H9 (cell line): ENCODE results near the gene WDSUB1. TPM values are rescaled to one million over a fixed set of nuclear protein-coding genes. Genes with fewer than 3 reads are reported as not detected.

Experiments
- DNase-seq: peaks from one replicate; pipeline ENCODE4 v3.0.0-alpha.2; 2017
- H2AFZ ChIP-seq: one replicate; pipeline ENCODE4 v1.6.1; 2013; ENCODE audit warnings: mild to moderate bottlenecking, low read length, control low read depth, moderate library complexity
- H2AK5ac ChIP-seq: 2 replicates; pipeline ENCODE4 v1.6.1; 2013; ENCODE audit warnings: low read length, control low read depth, mixed read lengths; ENCODE audit not compliant: insufficient read length
- H2BK120ac ChIP-seq: one replicate; pipeline ENCODE4 v1.6.1; 2013; ENCODE audit warnings: low read depth, mild to moderate bottlenecking, low read length, control low read depth, inconsistent platforms; ENCODE audit not compliant: poor library complexity, severe bottlenecking
- H2BK12ac ChIP-seq: 2 replicates; pipeline ENCODE4 v1.6.1; 2013; ENCODE audit warnings: low read length, control low read depth, mixed read lengths, low read depth; ENCODE audit not compliant: insufficient read length
- H2BK15ac ChIP-seq: 2 replicates; pipeline ENCODE4 v1.6.1; 2013; ENCODE audit warnings: low read depth, low read length, control low read depth
- H2BK20ac ChIP-seq: one replicate; pipeline ENCODE4 v1.6.1; 2013; ENCODE audit warnings: low read depth, mild to moderate bottlenecking, low read length, control low read depth, inconsistent platforms; ENCODE audit not compliant: poor library complexity, severe bottlenecking
- H2BK5ac ChIP-seq: 2 replicates; pipeline ENCODE4 v1.6.1; 2013; ENCODE audit warnings: low read length, control low read depth, mixed read lengths; ENCODE audit not compliant: insufficient read length
- H3K14ac ChIP-seq: 2 replicates; pipeline ENCODE4 v1.6.1; 2013; ENCODE audit warnings: low read length, control low read depth; ENCODE audit not compliant: insufficient read depth
- H3K18ac ChIP-seq: 2 replicates; pipeline ENCODE4 v1.6.1; 2013; ENCODE audit warnings: low read depth, mild to moderate bottlenecking, mixed read lengths, low read length, control low read depth; ENCODE audit not compliant: insufficient read length
- H3K23ac ChIP-seq: 2 replicates; pipeline ENCODE4 v1.6.1; 2013; ENCODE audit warnings: low read length, control low read depth, mixed read lengths, low read depth; ENCODE audit not compliant: insufficient read length
- H3K23me2 ChIP-seq: 2 replicates; pipeline ENCODE4 v1.6.1; 2013; ENCODE audit warnings: low read depth, mild to moderate bottlenecking, mixed read lengths, low read length, control low read depth; ENCODE audit not compliant: insufficient read length, poor library complexity, severe bottlenecking
- H3K27ac ChIP-seq: 2 replicates; pipeline ENCODE4 v1.5.1; 2013; ENCODE audit warnings: low read length, control low read depth, mixed read lengths, low read depth; ENCODE audit not compliant: insufficient read length
- H3K27me3 ChIP-seq: 2 replicates; pipeline ENCODE4 v1.6.1; 2013; ENCODE audit warnings: low read length, control low read depth, inconsistent platforms; ENCODE audit not compliant: insufficient read depth
- H3K4ac ChIP-seq: 2 replicates; pipeline ENCODE4 v1.6.1; 2013; ENCODE audit warnings: low read depth, mild to moderate bottlenecking, control low read depth, inconsistent platforms, low read length, moderate library complexity
- H3K4me1 ChIP-seq: 2 replicates; pipeline ENCODE4 v1.6.1; 2013; ENCODE audit warnings: low read length, control low read depth, inconsistent platforms; ENCODE audit not compliant: insufficient read depth
- H3K4me2 ChIP-seq: 2 replicates; pipeline ENCODE4 v1.6.1; 2013; ENCODE audit warnings: low read length, control low read depth, mixed read lengths; ENCODE audit not compliant: insufficient read length, insufficient read depth
- H3K56ac ChIP-seq: 2 replicates; pipeline ENCODE4 v1.6.1; 2013; ENCODE audit warnings: low read depth, mild to moderate bottlenecking, mixed read lengths, low read length, control low read depth; ENCODE audit not compliant: insufficient read length
- H3K79me1 ChIP-seq: 2 replicates; pipeline ENCODE4 v1.6.1; 2013; ENCODE audit warnings: low read depth, mild to moderate bottlenecking, moderate library complexity, low read length, control low read depth, inconsistent platforms; ENCODE audit not compliant: insufficient read depth, poor library complexity, severe bottlenecking
- H3K79me2 ChIP-seq: 2 replicates; pipeline ENCODE4 v1.6.1; 2013; ENCODE audit warnings: low read length, control low read depth, inconsistent platforms; ENCODE audit not compliant: insufficient read depth
- H3K9ac ChIP-seq: 2 replicates; pipeline ENCODE4 v1.6.1; 2013; ENCODE audit warnings: low read length, control low read depth, mixed read lengths; ENCODE audit not compliant: insufficient read length; ENCODE audit errors: extremely low read depth
- H3K9me3 ChIP-seq: one replicate; pipeline ENCODE4 v1.6.1; 2013; ENCODE audit warnings: low read depth, low read length, inconsistent platforms; ENCODE audit not compliant: control insufficient read depth
- H3T11ph ChIP-seq: one replicate; pipeline ENCODE4 v1.6.1; 2013; ENCODE audit warnings: mild to moderate bottlenecking, low read length, control low read depth, inconsistent platforms
- H4K20me1 ChIP-seq: one replicate; pipeline ENCODE4 v1.6.1; 2013; ENCODE audit not compliant: control insufficient read depth, insufficient read length, insufficient read depth
- H4K5ac ChIP-seq: 2 replicates; pipeline ENCODE4 v1.6.1; 2013; ENCODE audit warnings: low read depth, mild to moderate bottlenecking, mixed read lengths, low read length, control low read depth; ENCODE audit not compliant: insufficient read length
- H4K8ac ChIP-seq: replicated peaks from 2 replicates; pipeline ENCODE4 v1.6.1; 2013; ENCODE audit warnings: low read length, control low read depth, mixed read lengths, low read depth; ENCODE audit not compliant: insufficient read length
- H4K91ac ChIP-seq: 2 replicates; pipeline ENCODE4 v1.6.1; 2013; ENCODE audit warnings: low read depth, mild to moderate bottlenecking, moderate library complexity, mixed read lengths, low read length, control low read depth; ENCODE audit not compliant: insufficient read length
- H3K27ac Mint-ChIP-seq, 3 experiments: 2 replicates in 2 of 3; 3 replicates in 1 of 3; pipeline ENCODE4 v1.8.0; 2020 to 2021; ENCODE audit warnings: mixed read lengths in 3 of 3, mild to moderate bottlenecking in 1 of 3, moderate library complexity in 1 of 3
- H3K27me3 Mint-ChIP-seq: 2 replicates; pipeline ENCODE4 v1.8.0; 2021; ENCODE audit warnings: low read depth, mild to moderate bottlenecking, moderate library complexity, mixed read lengths
- H3K36me3 Mint-ChIP-seq, 3 experiments: 2 replicates in 2 of 3; 3 replicates in 1 of 3; pipeline ENCODE4 v1.8.0; 2020 to 2021; ENCODE audit warnings: low read depth in 3 of 3, mixed read lengths in 3 of 3; ENCODE audit not compliant: insufficient read depth in 1 of 3
- H3K4me1 Mint-ChIP-seq, 2 experiments: 2 replicates each; pipeline ENCODE4 v1.8.0; 2020; ENCODE audit warnings: mixed read lengths in 2 of 2
- H3K4me3 Mint-ChIP-seq, 2 experiments: 2 replicates in 1 of 2; 3 replicates in 1 of 2; pipeline ENCODE4 v1.8.0; 2020 to 2021; ENCODE audit warnings: mild to moderate bottlenecking in 2 of 2, mixed read lengths in 2 of 2, moderate library complexity in 1 of 2
- H3K9me3 Mint-ChIP-seq, 2 experiments: 2 replicates in 1 of 2; 3 replicates in 1 of 2; pipeline ENCODE4 v1.8.0; 2020; ENCODE audit warnings: mild to moderate bottlenecking in 2 of 2, mixed read lengths in 2 of 2, moderate library complexity in 1 of 2
- CTCF ChIP-seq: fragments of 200-600 bp; sonication (generic); conservative IDR thresholded peaks from 3 replicates; pipeline ENCODE4 v1.8.0; 2021; ENCODE audit warnings: antibody characterized with exemption, mild to moderate bottlenecking
- total RNA-seq: library from RNA; stranded (reverse); gene quantifications from 2 replicates; pipeline ENCODE4 v1.2.1, GENCODE V29; 2021

The WDSUB1 gene
- total RNA-seq, 1 experiment from 2014 or later, result 5.5 TPM

GRCh38 chr2:159322419-159322818, 35.9 kb upstream of the WDSUB1 start:
- Histone ChIP-seq H2BK20ac (no peak overlapping the region), H3K4me1 (no peaks in the 10 kb centered on the region), H3K56ac (no peak overlapping the region), H4K8ac (no peak overlapping the region), H2BK5ac (no peak overlapping the region), H3T11ph (no peak overlapping the region), H3K4ac (no peak overlapping the region), H3K27ac (no peak overlapping the region), H3K9ac (no peak overlapping the region), H3K23me2 (no peaks in the 10 kb centered on the region), H4K91ac (no peak overlapping the region), H4K20me1 (no peaks in the 10 kb centered on the region), H4K5ac (no peak overlapping the region), H2AFZ (no peak overlapping the region), H3K18ac (no peak overlapping the region), H2BK120ac (no peak overlapping the region), H3K4me2 (no peak overlapping the region), H3K27me3 (no peaks in the 10 kb centered on the region), H2BK15ac (no peak overlapping the region), H2AK5ac (no peak overlapping the region), H3K79me2 (no peaks in the 10 kb centered on the region), H2BK12ac (no peak overlapping the region), H3K9me3 (no peaks in the 10 kb centered on the region), H3K79me1 (no peaks in the 10 kb centered on the region), H3K14ac (no peak overlapping the region), H3K23ac (no peak overlapping the region)
- H3K27me3 Mint-ChIP-seq, result no peaks in the 10 kb centered on the region
- no peak for TF ChIP-seq CTCF
- H3K36me3 Mint-ChIP-seq, result peaks cover 0 to 24% (median 16%) of the 10 kb centered on the region in 3 experiments; a peak in 5 of 7 replicates
- no peak overlapping the region for H3K4me3 Mint-ChIP-seq
- peaks cover 0 to 2% of the 10 kb centered on the region in 2 experiments; a peak in 1 of 4 replicates for H3K4me1 Mint-ChIP-seq
- no peak for DNase-seq
- H3K27ac Mint-ChIP-seq, result no peak overlapping the region
- H3K9me3 Mint-ChIP-seq, result no peaks in the 10 kb centered on the region
